ENCODE data around the gene ERC1.

GRCh38 chr12:1108276-1108675 lies 117.3 kb downstream of the ERC1 start:
- TF ChIP-seq CTCF (IDR thresholded peaks at IDR 0.05) (no peak), EP300 (IDR thresholded peaks at IDR 0.05; ENCODE audit: low read depth) (no peak), POLR2AphosphoS5 (IDR thresholded peaks at IDR 0.05) (no peak), POLR2A (IDR thresholded peaks at IDR 0.05) (no peak)
